ENCODE measurements around the gene GLB1L3.
A peak's percentile ranks its signal among the peaks of the same experiment; 100 is the strongest.

Gene GLB1L3

GRCh38 chr11:134266841-134267251, 9.3 kb upstream of the GLB1L3 start:
- Mint-ChIP-seq H3K4me1 (peaks cover 25% of the 10 kb centered on the region), H3K4me3 (no peak overlapping the region), H3K27me3 (ENCODE audit: low read depth, poor library complexity) (peaks cover 7% of the 10 kb centered on the region), H3K36me3 (ENCODE audit: low read depth) (no peaks in the 10 kb centered on the region), H3K27ac (no peak overlapping the region), H3K9me3 (no peaks in the 10 kb centered on the region)
- TF ChIP-seq, protein P1, sequence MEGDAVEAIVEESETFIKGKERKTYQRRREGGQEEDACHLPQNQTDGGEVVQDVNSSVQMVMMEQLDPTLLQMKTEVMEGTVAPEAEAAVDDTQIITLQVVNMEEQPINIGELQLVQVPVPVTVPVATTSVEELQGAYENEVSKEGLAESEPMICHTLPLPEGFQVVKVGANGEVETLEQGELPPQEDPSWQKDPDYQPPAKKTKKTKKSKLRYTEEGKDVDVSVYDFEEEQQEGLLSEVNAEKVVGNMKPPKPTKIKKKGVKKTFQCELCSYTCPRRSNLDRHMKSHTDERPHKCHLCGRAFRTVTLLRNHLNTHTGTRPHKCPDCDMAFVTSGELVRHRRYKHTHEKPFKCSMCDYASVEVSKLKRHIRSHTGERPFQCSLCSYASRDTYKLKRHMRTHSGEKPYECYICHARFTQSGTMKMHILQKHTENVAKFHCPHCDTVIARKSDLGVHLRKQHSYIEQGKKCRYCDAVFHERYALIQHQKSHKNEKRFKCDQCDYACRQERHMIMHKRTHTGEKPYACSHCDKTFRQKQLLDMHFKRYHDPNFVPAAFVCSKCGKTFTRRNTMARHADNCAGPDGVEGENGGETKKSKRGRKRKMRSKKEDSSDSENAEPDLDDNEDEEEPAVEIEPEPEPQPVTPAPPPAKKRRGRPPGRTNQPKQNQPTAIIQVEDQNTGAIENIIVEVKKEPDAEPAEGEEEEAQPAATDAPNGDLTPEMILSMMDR (IDR thresholded peaks at IDR 0.05) = no peak
- DNase-seq = no peak

GRCh38 chr11:134267461-134267860, 8.7 kb upstream of the GLB1L3 start:
- no peaks in the 10 kb centered on the region for H3K9me3 Mint-ChIP-seq
- TF ChIP-seq, protein P1 (IDR thresholded peaks at IDR 0.05) = no peak
- no peak for DNase-seq
- H3K27ac Mint-ChIP-seq = no peak overlapping the region
- no peak overlapping the region for H3K4me3 Mint-ChIP-seq
- H3K36me3 Mint-ChIP-seq (ENCODE audit: low read depth) = no peaks in the 10 kb centered on the region
- H3K4me1 Mint-ChIP-seq = peaks cover 29% of the 10 kb centered on the region
- peaks cover 9% of the 10 kb centered on the region for H3K27me3 Mint-ChIP-seq (ENCODE audit: low read depth, poor library complexity)

- H3K4me3 Mint-ChIP-seq = no peak overlapping the region
- TF ChIP-seq, protein P1 (IDR thresholded peaks at IDR 0.05) = no peak
- H3K36me3 Mint-ChIP-seq (ENCODE audit: low read depth) = no peaks in the 10 kb centered on the region
- peaks cover 14% of the 10 kb centered on the region for H3K27me3 Mint-ChIP-seq (ENCODE audit: low read depth, poor library complexity)
- peak overlapping the region; percentile 16 for H3K27ac Mint-ChIP-seq
- H3K9me3 Mint-ChIP-seq = no peaks in the 10 kb centered on the region
- no peak for DNase-seq
- H3K4me1 Mint-ChIP-seq = peaks cover 34% of the 10 kb centered on the region
Observed at GRCh38 chr11:134267966-134268365, 8.2 kb upstream of the GLB1L3 start.

DNA sequence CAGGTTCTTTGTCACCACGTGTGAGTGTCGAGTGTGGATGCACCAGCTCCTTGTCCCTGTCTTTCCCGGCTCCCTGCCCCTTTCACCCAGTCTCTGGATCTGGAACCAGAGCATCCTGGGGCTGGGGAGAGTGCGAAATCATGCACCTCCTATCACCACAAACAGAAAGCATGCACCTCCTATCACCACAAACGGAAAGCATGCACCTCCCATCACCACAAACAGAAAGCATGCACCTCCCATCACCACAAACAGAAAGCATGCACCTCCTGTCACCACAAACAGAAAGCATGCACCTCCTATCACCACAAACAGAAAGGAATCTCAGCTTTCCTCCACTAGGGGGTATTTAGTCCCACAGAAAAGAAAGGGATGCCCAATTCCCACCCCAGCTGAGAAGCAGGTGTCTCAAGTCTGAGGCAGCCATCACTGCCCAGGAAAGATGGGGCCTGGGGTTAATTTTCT, 5.9 kb upstream of the GLB1L3 start:
- H3K4me3 Mint-ChIP-seq = no peak overlapping the region
- no peaks in the 10 kb centered on the region for H3K36me3 Mint-ChIP-seq (ENCODE audit: low read depth)
- DNase-seq = no peak
- H3K9me3 Mint-ChIP-seq = no peaks in the 10 kb centered on the region
- peaks cover 37% of the 10 kb centered on the region for H3K27me3 Mint-ChIP-seq (ENCODE audit: low read depth, poor library complexity)
- peaks cover 53% of the 10 kb centered on the region for H3K4me1 Mint-ChIP-seq
- TF ChIP-seq, protein P1 (IDR thresholded peaks at IDR 0.05) = no peak
- H3K27ac Mint-ChIP-seq = no peak overlapping the region

- H3K4me1 Mint-ChIP-seq = peaks cover 53% of the 10 kb centered on the region
- no peak overlapping the region for H3K27ac Mint-ChIP-seq
- H3K27me3 Mint-ChIP-seq (ENCODE audit: low read depth, poor library complexity) = peaks cover 51% of the 10 kb centered on the region
- no peak for DNase-seq
- no peak overlapping the region for H3K4me3 Mint-ChIP-seq
- no peaks in the 10 kb centered on the region for H3K36me3 Mint-ChIP-seq (ENCODE audit: low read depth)
- TF ChIP-seq, protein P1 (IDR thresholded peaks at IDR 0.05) = no peak
- no peaks in the 10 kb centered on the region for H3K9me3 Mint-ChIP-seq
Observed at GRCh38 chr11:134271978-134272377, 4.2 kb upstream of the GLB1L3 start.
